HepG2 (cell line): Measurements from ENCODE around the gene UBAC1. TPM values are rescaled to one million over a fixed set of nuclear protein-coding genes. Genes with fewer than 3 reads are reported as not detected.
A peak's percentile ranks its signal among the peaks of the same experiment; 100 is the strongest.

Experiments used
- ATAC-seq: fragments of 200-7000 bp; cut with Tn5 transposase; 3 replicates; pipeline ENCODE4 v1.9.1; 2020; ENCODE audit warnings: mild to moderate bottlenecking, moderate library complexity
- BruUV-seq: library from RNA; stranded (reverse); fragments of 400-500 nt; replicated peaks from 2 replicates; lab custom pipeline; 2021; lab: Mats Ljungman, UMichigan
- CTCF ChIA-PET: fragments of 300-600 bp; formaldehyde crosslinking; extraction: SDS; loops from one replicate; lab custom pipeline; 2021; ENCODE audit warnings: low total read pairs, inconsistent platforms, low intra/inter-chr PET ratio; lab: Yijun Ruan, JAX
- POLR2A ChIA-PET: fragments of 350-600 bp; sonication (Branson Sonifier 250); formaldehyde crosslinking; loops from one replicate; lab custom pipeline; 2020; ENCODE audit warnings: antibody characterized with exemption, inconsistent platforms; lab: Yijun Ruan, JAX
- DNase-seq: peaks from one replicate; pipeline ENCODE4 v3.0.0-alpha.2; 2015; ENCODE audit warnings: low spot score
- FAIRE-seq: peaks from 3 replicates; lab custom pipeline; 2011; peaks lifted over from hg19 to GRCh38; lab: Jason Lieb, UNC
- H2AFZ ChIP-seq: one replicate; pipeline ENCODE4 v1.6.1; 2011; ENCODE audit warnings: low read length, inconsistent platforms
- H3K27ac ChIP-seq: fragments of 300-600 bp; 3 replicates; pipeline ENCODE4 v1.8.0; 2011; ENCODE audit warnings: mixed run types, mild to moderate bottlenecking, mixed read lengths, low read length, inconsistent platforms; ENCODE audit not compliant: insufficient read depth; ENCODE audit errors: extremely low read length
- H3K27me3 ChIP-seq, 2 experiments: fragments of 200-600 bp in 1 of 2; 2 replicates in 1 of 2; 3 replicates in 1 of 2; pipeline versions ENCODE4 v1.6.0 to v1.8.0; 2011; ENCODE audit warnings: low read length in 2 of 2, mild to moderate bottlenecking in 2 of 2, moderate library complexity in 2 of 2, inconsistent platforms in 1 of 2; ENCODE audit not compliant: insufficient read depth in 2 of 2, control insufficient read depth in 1 of 2
- H3K36me3 ChIP-seq, 2 experiments: fragments of 200-600 bp in 1 of 2; replicated peaks in 1 of 2; 2 replicates in 1 of 2; 3 replicates in 1 of 2; pipeline versions ENCODE4 v1.5.1 to v1.8.0; 2011; ENCODE audit warnings: low read length in 2 of 2, inconsistent platforms in 1 of 2; ENCODE audit not compliant: insufficient read depth in 2 of 2, control insufficient read depth in 1 of 2
- H3K4me1 ChIP-seq: 2 replicates; pipeline ENCODE4 v1.5.1; 2012; ENCODE audit warnings: low read length, inconsistent platforms; ENCODE audit not compliant: insufficient read depth
- H3K4me2 ChIP-seq: 2 replicates; pipeline ENCODE4 v1.6.0; 2011; ENCODE audit warnings: low read depth, low read length, inconsistent platforms
- H3K4me3 ChIP-seq, 3 experiments: fragments of 200-600 bp in 1 of 3; sonication (generic), shearing (Covaris generic) in 1 of 3; replicated peaks in 1 of 3; 2 replicates each; pipeline ENCODE4 v1.5.1; 2011 to 2016; ENCODE audit warnings: low read length in 3 of 3, inconsistent platforms in 2 of 3, low read depth in 2 of 3, mild to moderate bottlenecking in 2 of 3, control low read depth in 1 of 3, mixed read lengths in 1 of 3; ENCODE audit not compliant: insufficient read depth in 1 of 3
- H3K79me2 ChIP-seq: one replicate; pipeline ENCODE4 v1.6.1; 2011; ENCODE audit warnings: low read length, inconsistent platforms; ENCODE audit not compliant: insufficient read depth
- H3K9ac ChIP-seq: 2 replicates; pipeline ENCODE4 v1.6.0; 2011; ENCODE audit warnings: mild to moderate bottlenecking, low read depth, low read length, inconsistent platforms; ENCODE audit not compliant: insufficient read depth
- H3K9me3 ChIP-seq: 2 replicates; pipeline ENCODE4 v1.5.1; 2012; ENCODE audit warnings: mild to moderate bottlenecking, low read length
- H4K20me1 ChIP-seq: 2 replicates; pipeline ENCODE4 v1.6.0; 2011; ENCODE audit warnings: inconsistent platforms, mild to moderate bottlenecking, low read length, moderate library complexity; ENCODE audit not compliant: insufficient read depth
- GABPB1 ChIP-seq: IDR thresholded peaks from 2 replicates; pipeline ENCODE4 v1.6.1; 2016; ENCODE audit warnings: mild to moderate bottlenecking, missing genetic modification reagents, moderate library complexity, missing compliant biosample characterization
- GATAD1 ChIP-seq: IDR thresholded peaks from 2 replicates; pipeline ENCODE4 v1.6.1; 2016; ENCODE audit warnings: missing genetic modification reagents, missing compliant biosample characterization
- HES4 ChIP-seq: sonication (generic); formaldehyde crosslinking; IDR thresholded peaks from 2 replicates; pipeline ENCODE4 v1.9.0; 2021; ENCODE audit warnings: mild to moderate bottlenecking, missing genetic modification reagents, borderline replicate concordance
- HOXD1 ChIP-seq: sonication (generic); formaldehyde crosslinking; IDR thresholded peaks from 2 replicates; pipeline ENCODE4 v1.5.0; 2020; ENCODE audit warnings: missing genetic modification reagents
- KDM2A ChIP-seq: sonication (generic); formaldehyde crosslinking; IDR thresholded peaks from 2 replicates; pipeline ENCODE4 v1.4.0; 2020; ENCODE audit warnings: low read depth, missing genetic modification reagents, borderline replicate concordance
- KLF12 ChIP-seq: sonication (generic); formaldehyde crosslinking; IDR thresholded peaks from 2 replicates; pipeline ENCODE4 v1.4.0; 2020; ENCODE audit warnings: missing genetic modification reagents, borderline replicate concordance
- KLF6 ChIP-seq: IDR thresholded peaks from 2 replicates; pipeline ENCODE4 v1.8.0; 2016; ENCODE audit warnings: missing biosample characterization, missing genetic modification reagents
- MEIS1 ChIP-seq: sonication (generic); formaldehyde crosslinking; IDR thresholded peaks from 2 replicates; pipeline ENCODE4 v1.9.0; 2021; ENCODE audit warnings: mild to moderate bottlenecking, missing genetic modification reagents, moderate library complexity, borderline replicate concordance
- PAWR ChIP-seq: sonication (generic); formaldehyde crosslinking; IDR thresholded peaks from 2 replicates; pipeline ENCODE4 v1.4.0; 2020; ENCODE audit warnings: missing genetic modification reagents, mild to moderate bottlenecking, borderline replicate concordance
- PHF20 ChIP-seq: sonication (generic); formaldehyde crosslinking; IDR thresholded peaks from 2 replicates; pipeline ENCODE4 v1.5.0; 2020; ENCODE audit warnings: mild to moderate bottlenecking, missing genetic modification reagents
- SKI ChIP-seq: fragments of 450-650 bp; IDR thresholded peaks from one replicate; pipeline ENCODE4 v1.6.1; 2018; ENCODE audit warnings: mild to moderate bottlenecking; ENCODE audit not compliant: partially characterized antibody
- TBX2 ChIP-seq: sonication (generic); formaldehyde crosslinking; IDR thresholded peaks from 2 replicates; pipeline ENCODE4 v1.5.0; 2020; ENCODE audit warnings: missing genetic modification reagents, mild to moderate bottlenecking, borderline replicate concordance
- THAP11 ChIP-seq: IDR thresholded peaks from 2 replicates; pipeline ENCODE4 v1.6.1; 2016; ENCODE audit warnings: missing biosample characterization, missing genetic modification reagents
- ZNF446 ChIP-seq: sonication (generic); formaldehyde crosslinking; IDR thresholded peaks from 2 replicates; pipeline ENCODE4 v1.5.0; 2020; ENCODE audit warnings: mild to moderate bottlenecking, missing genetic modification reagents
- WGBS: methylation state at CpG from one replicate; pipeline ENCODE4 v1.1.6; 2017; ENCODE audit warnings: low lambda C conversion rate; 5-methylcytosine and 5-hydroxymethylcytosine counted together
- in situ Hi-C: cut with HindIII; loops from 2 replicates; pipeline ENCODE4 v1.10.0; 2017; ENCODE audit warnings: low pct_unique_long_range_greater_than_20kb; ENCODE audit not compliant: extremely low pct_ligation_motif_present
- intact Hi-C: fragments of 100-400 bp; cut with micrococcal nuclease; formaldehyde crosslinking; loops from one replicate; pipeline ENCODE4 v1.10.0; 2022; ENCODE audit not compliant: unreplicated experiment
- polyA plus RNA-seq, 8 experiments: library from polyadenylated mRNA; depleted of rRNA in 3 of 8; stranded (reverse) in 7 of 8; unstranded in 1 of 8; fragments of >200 nt; fragmentation: Illumina TruSeq in 4 of 8; extraction: Trizol in 4 of 8; gene quantifications; 2 replicates each; pipeline versions ENCODE4 v1.2.1 to v1.2.3, GENCODE V29; 2011 to 2016; ENCODE audit warnings: low read depth in 4 of 8, missing spikeins in 1 of 8, mixed read lengths in 1 of 8; ENCODE audit not compliant: insufficient read depth in 1 of 8
- total RNA-seq, 5 experiments: library from RNA; depleted of rRNA; stranded (reverse); fragments of >200 nt; fragmentation: Illumina TruSeq; extraction: Trizol; gene quantifications; 2 replicates each; pipeline ENCODE4 v1.2.3, GENCODE V29; 2016; ENCODE audit warnings: low read depth in 1 of 5
- TF ChIP-seq, protein P1 (sequence below): sonication (generic); formaldehyde crosslinking; IDR thresholded peaks from 2 replicates; pipeline ENCODE4 v1.8.0; 2022; ENCODE audit warnings: low read depth, missing genetic modification reagents
- TF ChIP-seq, protein P2 (sequence below): sonication (generic); formaldehyde crosslinking; IDR thresholded peaks from 2 replicates; pipeline ENCODE4 v1.8.0; 2022; ENCODE audit warnings: missing genetic modification reagents, mild to moderate bottlenecking, borderline replicate concordance
- TF ChIP-seq, protein P3 (sequence below): sonication (generic); formaldehyde crosslinking; IDR thresholded peaks from 2 replicates; pipeline ENCODE4 v1.8.0; 2022; ENCODE audit warnings: missing genetic modification reagents, mild to moderate bottlenecking, inconsistent platforms, borderline replicate concordance
- TF ChIP-seq, protein P4 (sequence below): sonication (generic); formaldehyde crosslinking; IDR thresholded peaks from 2 replicates; pipeline ENCODE4 v1.5.1; 2020; ENCODE audit warnings: mild to moderate bottlenecking, moderate library complexity, missing genetic modification reagents

UBAC1 gene
- total and polyA plus RNA-seq, 2 of the 13 experiments (the other 11 are each of a cell fraction or from before 2014, with no cell fraction given), result 32.2 to 34.1 TPM

DNA sequence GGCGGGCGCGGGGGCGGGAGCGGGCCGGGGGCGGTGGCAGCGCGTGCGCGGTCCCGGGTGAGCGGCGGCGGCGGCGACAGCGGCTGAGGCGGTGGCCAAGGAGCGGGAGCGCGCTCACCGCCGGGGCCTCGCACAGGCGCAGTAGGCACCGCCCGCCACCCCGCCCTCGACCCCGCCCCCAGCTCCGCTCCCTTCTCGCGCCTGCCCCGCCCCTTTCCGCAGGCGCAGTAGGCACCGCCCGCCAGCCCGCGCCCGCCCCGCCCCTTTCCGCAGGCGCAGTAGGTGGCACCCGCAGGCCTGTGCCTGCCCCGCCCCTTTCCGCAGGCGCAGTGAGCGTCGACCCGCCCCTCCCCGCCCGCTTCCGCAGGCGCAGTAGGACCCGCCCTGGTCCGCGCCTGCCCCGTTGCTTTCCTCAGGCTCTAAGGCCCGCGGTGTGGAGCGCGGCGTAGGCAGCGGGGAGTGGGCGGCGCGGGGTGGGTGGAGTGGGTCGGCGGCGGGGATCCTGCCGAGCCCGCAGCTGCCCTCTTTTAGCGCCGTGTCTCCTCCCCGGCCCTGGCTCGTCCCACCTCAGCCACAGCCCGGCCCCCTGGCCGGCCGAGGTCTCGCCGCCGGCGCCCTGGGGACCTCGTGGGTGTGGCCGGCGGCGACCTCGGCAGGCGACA is 53.6 kb downstream of the UBAC1 start, which contains the start of gene CAMSAP1:
Gene CAMSAP1, minus strand, starts transcription at position 116 of the 662 bp plus-strand sequence. CDS start 387 bp downstream, outside the sequence.
- peak within 1 kb of the TSS; percentile 88 for H3K4me2 ChIP-seq
- no peaks in the 10 kb centered on the region for H3K9me3 ChIP-seq
- H3K4me3 ChIP-seq, result peak within 1 kb of the TSS; percentile 69 to 89 (median 84)
- H3K79me2 ChIP-seq, result peaks cover 57% of the 10 kb centered on the region
- POLR2A ChIA-PET, result interaction anchor here (0.6 to 1.3 kb wide), 5 partner anchors 15 to 806 kb away, joined by 3 to 5 read pairs (median 4); no protein-coding TSS in a partner anchor
- no CpG with 5 or more reads among the region's 91 CpGs for WGBS
- H3K36me3 ChIP-seq, result peaks cover 3 to 17% of the 10 kb centered on the region in 2 experiments; a peak in 4 of 5 replicates
- FAIRE-seq (no peak), DNase-seq (peak; percentile 77), ATAC-seq (peak; percentile 93)
- no peak within 1 kb of the TSS for H2AFZ ChIP-seq
- peaks cover 16% of the 10 kb centered on the region for H4K20me1 ChIP-seq
- in situ Hi-C loops (no loop called here), intact Hi-C loops (loop anchor here (2.0 kb wide), 1 partner anchor 43 kb away; no protein-coding TSS in a partner anchor)
- peak within 1 kb of the TSS; percentile 66 for H3K27ac ChIP-seq
- CTCF ChIA-PET, result no interaction called here
- peak within 1 kb of the TSS; percentile 78 for H3K9ac ChIP-seq
- peaks cover 58% of the 10 kb centered on the region for H3K4me1 ChIP-seq
- no TSS peak for BruUV-seq
- no peaks in the 10 kb centered on the region for H3K27me3 ChIP-seq
- 0 out of 2 replicates have a peak, but pooled peaks have one; percentile 60 for TF ChIP-seq KLF6 (CRISPR knock-in tag)
- TF ChIP-seq TBX2 (CRISPR knock-in tag), result peak; percentile 50; the same call in 1 of the 2 replicates
- no peak for TF ChIP-seq PAWR (CRISPR knock-in tag)
- peak; percentile 75 for TF ChIP-seq THAP11 (CRISPR knock-in tag)
- TF ChIP-seq HES4 (CRISPR knock-in tag), result 0 out of 2 replicates have a peak, but pooled peaks have one; percentile 33
- peak; percentile 59 for TF ChIP-seq GATAD1
- TF ChIP-seq MEIS1 (CRISPR knock-in tag), result 0 out of 2 replicates have a peak, but pooled peaks have one; percentile 22
- peak; percentile 43; the same call in 1 of the 2 replicates for TF ChIP-seq GABPB1 (CRISPR knock-in tag)
- TF ChIP-seq KLF12 (CRISPR knock-in tag), result no peak
- TF ChIP-seq KDM2A, result peak; percentile 85
- TF ChIP-seq ZNF446 (CRISPR knock-in tag), result 0 out of 2 replicates have a peak, but pooled peaks have one; percentile 62
- TF ChIP-seq, protein P1, sequence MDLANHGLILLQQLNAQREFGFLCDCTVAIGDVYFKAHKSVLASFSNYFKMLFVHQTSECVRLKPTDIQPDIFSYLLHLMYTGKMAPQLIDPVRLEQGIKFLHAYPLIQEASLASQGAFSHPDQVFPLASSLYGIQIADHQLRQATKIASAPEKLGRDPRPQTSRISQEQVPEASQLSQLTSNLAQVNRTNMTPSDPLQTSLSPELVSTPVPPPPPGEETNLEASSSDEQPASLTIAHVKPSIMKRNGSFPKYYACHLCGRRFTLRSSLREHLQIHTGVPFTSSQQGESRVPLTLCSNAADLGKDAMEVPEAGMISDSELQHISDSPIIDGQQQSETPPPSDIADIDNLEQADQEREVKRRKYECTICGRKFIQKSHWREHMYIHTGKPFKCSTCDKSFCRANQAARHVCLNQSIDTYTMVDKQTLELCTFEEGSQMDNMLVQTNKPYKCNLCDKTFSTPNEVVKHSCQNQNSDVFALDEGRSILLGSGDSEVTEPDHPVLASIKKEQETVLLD, result peak; percentile 13; the same call in 1 of the 2 replicates
- TF ChIP-seq, protein P2, sequence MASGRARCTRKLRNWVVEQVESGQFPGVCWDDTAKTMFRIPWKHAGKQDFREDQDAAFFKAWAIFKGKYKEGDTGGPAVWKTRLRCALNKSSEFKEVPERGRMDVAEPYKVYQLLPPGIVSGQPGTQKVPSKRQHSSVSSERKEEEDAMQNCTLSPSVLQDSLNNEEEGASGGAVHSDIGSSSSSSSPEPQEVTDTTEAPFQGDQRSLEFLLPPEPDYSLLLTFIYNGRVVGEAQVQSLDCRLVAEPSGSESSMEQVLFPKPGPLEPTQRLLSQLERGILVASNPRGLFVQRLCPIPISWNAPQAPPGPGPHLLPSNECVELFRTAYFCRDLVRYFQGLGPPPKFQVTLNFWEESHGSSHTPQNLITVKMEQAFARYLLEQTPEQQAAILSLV (CRISPR knock-in tag), result peak; percentile 49; the same call in 1 of the 2 replicates
- TF ChIP-seq PHF20 (CRISPR knock-in tag), result peak; percentile 77
- TF ChIP-seq SKI, result peak; percentile 51
- TF ChIP-seq, protein P3, sequence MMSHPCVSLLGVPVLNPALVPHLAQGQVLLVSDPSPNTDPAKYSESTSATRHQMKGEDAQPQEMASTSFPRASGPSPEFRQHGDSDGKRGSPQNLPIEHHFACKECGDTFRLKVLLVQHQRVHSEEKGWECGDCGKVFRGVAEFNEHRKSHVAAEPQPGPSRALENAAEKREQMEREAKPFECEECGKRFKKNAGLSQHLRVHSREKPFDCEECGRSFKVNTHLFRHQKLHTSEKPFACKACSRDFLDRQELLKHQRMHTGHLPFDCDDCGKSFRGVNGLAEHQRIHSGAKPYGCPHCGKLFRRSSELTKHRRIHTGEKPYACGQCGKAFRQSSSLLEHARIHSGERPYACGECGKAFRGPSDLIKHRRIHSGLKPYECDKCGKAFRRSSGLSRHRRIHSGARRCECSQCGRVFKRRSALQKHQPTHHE, result no peak
- TF ChIP-seq, protein P4, sequence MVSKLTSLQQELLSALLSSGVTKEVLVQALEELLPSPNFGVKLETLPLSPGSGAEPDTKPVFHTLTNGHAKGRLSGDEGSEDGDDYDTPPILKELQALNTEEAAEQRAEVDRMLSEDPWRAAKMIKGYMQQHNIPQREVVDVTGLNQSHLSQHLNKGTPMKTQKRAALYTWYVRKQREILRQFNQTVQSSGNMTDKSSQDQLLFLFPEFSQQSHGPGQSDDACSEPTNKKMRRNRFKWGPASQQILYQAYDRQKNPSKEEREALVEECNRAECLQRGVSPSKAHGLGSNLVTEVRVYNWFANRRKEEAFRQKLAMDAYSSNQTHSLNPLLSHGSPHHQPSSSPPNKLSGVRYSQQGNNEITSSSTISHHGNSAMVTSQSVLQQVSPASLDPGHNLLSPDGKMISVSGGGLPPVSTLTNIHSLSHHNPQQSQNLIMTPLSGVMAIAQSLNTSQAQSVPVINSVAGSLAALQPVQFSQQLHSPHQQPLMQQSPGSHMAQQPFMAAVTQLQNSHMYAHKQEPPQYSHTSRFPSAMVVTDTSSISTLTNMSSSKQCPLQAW, result no peak
- no peak for TF ChIP-seq HOXD1 (CRISPR knock-in tag)
